Esophagus muscularis mucosa (tissue), 3 donors: ENCODE data around the gene MCUB.

Source experiments
- CTCF ChIP-seq, 3 experiments: fragments of 200-600 bp in 2 of 3; fragments of 450-650 bp in 1 of 3; sonication (generic) in 2 of 3; IDR thresholded peaks; one replicate each; pipeline ENCODE4 v1.5.1; 2017 to 2019; ENCODE audit warnings: antibody characterized with exemption in 3 of 3, mild to moderate bottlenecking in 2 of 3, moderate library complexity in 1 of 3
- POLR2AphosphoS5 ChIP-seq, 2 donors: sonication (generic); formaldehyde crosslinking; IDR thresholded peaks; one replicate each; pipeline ENCODE4 v1.6.1; 2017; ENCODE audit warnings: antibody characterized with exemption in 2 of 2

- no peak for TF ChIP-seq CTCF (IDR thresholded peaks at IDR 0.05)
- no peak for TF ChIP-seq POLR2AphosphoS5 (IDR thresholded peaks at IDR 0.05)
These were observed 30.9 kb downstream of the MCUB start for GRCh38 chr4:109590905-109591304.
